GM12892 (cell line): ENCODE results near the gene ATP6V0E1.
"Not testable (repeated sequence)": the region's sequence is repeated elsewhere in the genome, so short reads cannot be mapped to it uniquely, and the experiment has no call there.

Experiments
- DNase-seq: peaks from one replicate; pipeline ENCODE4 v3.0.0; 2011; ENCODE audit not compliant: insufficient read length
- FAIRE-seq: peaks from 2 replicates; lab custom pipeline; 2011; peaks lifted over from hg19 to GRCh38; lab: Jason Lieb, UNC
- POLR2A ChIP-seq: IDR thresholded peaks from 2 replicates; pipeline ENCODE4 v1.6.1; 2011; ENCODE audit warnings: low read depth, low read length, control low read depth
- POLR2AphosphoS5 ChIP-seq: IDR thresholded peaks from 2 replicates; pipeline ENCODE4 v1.6.1; 2011; ENCODE audit warnings: low read depth, low read length, control low read depth
- TAF1 ChIP-seq: IDR thresholded peaks from 2 replicates; pipeline ENCODE4 v1.6.1; 2011; ENCODE audit warnings: low read depth, mild to moderate bottlenecking, control low read depth, low read length, borderline replicate concordance

The ATP6V0E1 gene

GRCh38 chr5:173032730-173033129 lies 49.2 kb downstream of the ATP6V0E1 start:
- FAIRE-seq (no peak), DNase-seq (no peak)
- TF ChIP-seq TAF1 (no peak), POLR2A (no peak), POLR2AphosphoS5 (no peak)

- DNase-seq (no peak), FAIRE-seq (no peak)
- TF ChIP-seq TAF1 (no peak), POLR2A (no peak), POLR2AphosphoS5 (no peak)
Observed at GRCh38 chr5:173033923-173034322, 50.4 kb downstream of the ATP6V0E1 start.

GRCh38 chr5:173035904-173036707 lies 52.5 kb downstream of the ATP6V0E1 start:
- DNase-seq = no peak
- FAIRE-seq = peak; percentile 36
- TF ChIP-seq POLR2A (peak; percentile 56), POLR2AphosphoS5 (0 out of 2 replicates have a peak, but pooled peaks have one; percentile 29), TAF1 (no peak)

GRCh38 chr5:173039188-173039587 lies 55.6 kb downstream of the ATP6V0E1 start:
- DNase-seq (no peak), FAIRE-seq (no peak)
- TF ChIP-seq POLR2AphosphoS5 (no peak), TAF1 (no peak), POLR2A (no peak)

GRCh38 chr5:173039964-173040363 lies 56.4 kb downstream of the ATP6V0E1 start:
- DNase-seq = no peak
- no peak for FAIRE-seq
- TF ChIP-seq POLR2A (no peak), POLR2AphosphoS5 (no peak), TAF1 (no peak)

GRCh38 chr5:173041881-173042762 lies 58.6 kb downstream of the ATP6V0E1 start:
- TF ChIP-seq TAF1 = no peak
- no peak for TF ChIP-seq POLR2AphosphoS5
- no peak for TF ChIP-seq POLR2A
- FAIRE-seq (no peak), DNase-seq (no peak)

GRCh38 chr5:173042763-173043107 lies 59.2 kb downstream of the ATP6V0E1 start:
- TF ChIP-seq POLR2A (no peak), POLR2AphosphoS5 (no peak), TAF1 (no peak)
- DNase-seq (no peak), FAIRE-seq (no peak)

- FAIRE-seq (no peak), DNase-seq (no peak)
- no peak for TF ChIP-seq POLR2A
- TF ChIP-seq POLR2AphosphoS5 = no peak
- no peak for TF ChIP-seq TAF1
Observed at GRCh38 chr5:173045474-173045873, 61.9 kb downstream of the ATP6V0E1 start.

- not testable (repeated sequence) for DNase-seq, FAIRE-seq
Observed at GRCh38 chr5:173047096-173047837, 63.7 kb downstream of the ATP6V0E1 start.

GRCh38 chr5:173047838-173048105 lies 64.2 kb downstream of the ATP6V0E1 start:
- no peak for FAIRE-seq

GRCh38 chr5:173050791-173051190 lies 67.2 kb downstream of the ATP6V0E1 start:
- FAIRE-seq = no peak
- no peak for DNase-seq
- no peak for TF ChIP-seq POLR2A
- TF ChIP-seq TAF1 = no peak
- TF ChIP-seq POLR2AphosphoS5 = no peak

More at GRCh38 chr5:173047838-173048105, 64.2 kb downstream of the ATP6V0E1 start:
- no peak for TF ChIP-seq POLR2A
- TF ChIP-seq TAF1 = no peak
- no peak for TF ChIP-seq POLR2AphosphoS5
- DNase-seq = no peak

- no peak for DNase-seq
- no peak for FAIRE-seq
- TF ChIP-seq TAF1 (no peak), POLR2A (no peak), POLR2AphosphoS5 (no peak)
Observed at GRCh38 chr5:173051746-173052145, 68.2 kb downstream of the ATP6V0E1 start.
